HEK293T (cell line): ENCODE results near the gene TRIM44.
A peak's percentile ranks its signal among the peaks of the same experiment; 100 is the strongest.

Experiments used
- CTCF ChIA-PET: fragments of 350-600 bp; formaldehyde crosslinking; extraction: SDS; loops from one replicate; lab custom pipeline; 2021; ENCODE audit warnings: antibody characterized with exemption, inconsistent platforms; lab: Yijun Ruan, JAX
- POLR2A ChIA-PET: fragments of 350-600 bp; formaldehyde crosslinking; extraction: SDS; loops from one replicate; lab custom pipeline; 2020; ENCODE audit warnings: antibody characterized with exemption, inconsistent platforms; lab: Yijun Ruan, JAX
- DNase-seq: peaks from one replicate; pipeline ENCODE4 v3.0.0; 2012; ENCODE audit warnings: mixed read lengths; ENCODE audit errors: extremely low spot score
- ARNT ChIP-seq: fragments of 450-650 bp; IDR thresholded peaks from 2 replicates; pipeline ENCODE4 v1.6.1; 2017; ENCODE audit warnings: mild to moderate bottlenecking
- BHLHE40 ChIP-seq: fragments of 450-650 bp; IDR thresholded peaks from 2 replicates; pipeline ENCODE4 v1.6.1; 2016; ENCODE audit warnings: mild to moderate bottlenecking, moderate library complexity, borderline replicate concordance
- CTBP1 ChIP-seq: fragments of 450-650 bp; IDR thresholded peaks from 2 replicates; pipeline ENCODE4 v1.6.1; 2016; ENCODE audit warnings: borderline replicate concordance
- ELF4 ChIP-seq: fragments of 450-650 bp; IDR thresholded peaks from 2 replicates; pipeline ENCODE4 v1.6.1; 2017; ENCODE audit warnings: antibody characterized with exemption
- FOXA1 ChIP-seq: fragments of 450-650 bp; IDR thresholded peaks from 2 replicates; pipeline ENCODE4 v1.6.1; 2016; ENCODE audit warnings: mild to moderate bottlenecking
- FOXK2 ChIP-seq: fragments of 450-650 bp; IDR thresholded peaks from 2 replicates; pipeline ENCODE4 v1.6.1; 2016; ENCODE audit warnings: mild to moderate bottlenecking
- FOXM1 ChIP-seq: fragments of 450-650 bp; IDR thresholded peaks from 2 replicates; pipeline ENCODE4 v1.6.1; 2017; ENCODE audit warnings: mild to moderate bottlenecking, borderline replicate concordance
- HDGF ChIP-seq: fragments of 450-650 bp; IDR thresholded peaks from 2 replicates; pipeline ENCODE4 v1.6.1; 2017; ENCODE audit warnings: antibody characterized with exemption, borderline replicate concordance
- L3MBTL2 ChIP-seq: fragments of 450-650 bp; conservative IDR thresholded peaks from 2 replicates; pipeline ENCODE4 v1.6.1; 2016; ENCODE audit warnings: mild to moderate bottlenecking
- LEF1 ChIP-seq: fragments of 450-650 bp; IDR thresholded peaks from 2 replicates; pipeline ENCODE4 v1.6.1; 2017; ENCODE audit warnings: mild to moderate bottlenecking, borderline replicate concordance
- NFRKB ChIP-seq: fragments of 450-650 bp; IDR thresholded peaks from 2 replicates; pipeline ENCODE4 v1.6.1; 2016; ENCODE audit warnings: mild to moderate bottlenecking, moderate library complexity
- PKNOX1 ChIP-seq: fragments of 450-650 bp; IDR thresholded peaks from 2 replicates; pipeline ENCODE4 v1.6.1; 2016
- SP1 ChIP-seq: fragments of 450-650 bp; IDR thresholded peaks from 2 replicates; pipeline ENCODE4 v1.6.1; 2017
- SUZ12 ChIP-seq: fragments of 450-650 bp; IDR thresholded peaks from 2 replicates; pipeline ENCODE4 v1.6.1; 2016; ENCODE audit warnings: mild to moderate bottlenecking
- TARDBP ChIP-seq: fragments of 450-650 bp; IDR thresholded peaks from 2 replicates; pipeline ENCODE4 v1.6.1; 2016
- ZNF384 ChIP-seq: fragments of 450-650 bp; IDR thresholded peaks from 2 replicates; pipeline ENCODE4 v1.6.1; 2016

TRIM44 gene

DNA sequence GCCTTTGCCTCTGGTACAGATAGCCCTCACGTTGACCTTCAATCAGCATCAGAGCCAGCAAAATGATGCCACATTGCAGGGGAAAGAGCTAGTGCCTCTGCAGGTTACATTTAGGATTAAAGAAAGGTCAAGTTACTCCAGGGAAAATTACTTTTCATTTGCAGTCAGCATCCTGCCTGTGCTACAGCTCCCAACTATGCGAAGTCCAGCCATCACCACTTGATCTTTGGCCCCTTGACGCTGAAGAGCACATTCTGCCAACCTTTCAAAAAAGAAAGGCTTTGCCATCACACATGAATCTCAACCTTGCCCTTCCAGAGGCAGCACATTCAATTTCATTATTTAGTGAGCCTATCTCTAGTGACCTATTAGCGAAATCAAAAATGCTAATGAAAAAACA, 33.1 kb upstream of the TRIM44 start:
- DNase-seq: no peak
- CTCF ChIA-PET: no interaction called here
- POLR2A ChIA-PET: interaction anchor here (0.9 to 2.5 kb wide), 3 partner anchors 8 to 21 kb away, joined by 3 to 21 read pairs (median 4); partner anchors contain the start of gene FJX1
- TF ChIP-seq PKNOX1: no peak
- TF ChIP-seq SUZ12: no peak
- TF ChIP-seq ZNF384: no peak
- TF ChIP-seq CTBP1: no peak
- no peak for TF ChIP-seq BHLHE40
- TF ChIP-seq FOXA1: no peak
- no peak for TF ChIP-seq ARNT

- DNase-seq: no peak
- CTCF ChIA-PET: no interaction called here
- TF ChIP-seq ARNT (no peak), SP1 (no peak), FOXM1 (no peak), PKNOX1 (no peak), FOXK2 (no peak), L3MBTL2 (no peak), CTBP1 (no peak), FOXA1 (no peak), NFRKB (no peak), ELF4 (no peak), BHLHE40 (no peak), SUZ12 (no peak)
- POLR2A ChIA-PET: interaction anchor here (0.9 to 2.5 kb wide), 2 partner anchors 8 to 11 kb away, joined by 4 to 21 read pairs; partner anchors contain the start of gene FJX1
These were observed 32.7 kb upstream of the TRIM44 start for GRCh38 chr11:35629914-35630313.

DNA sequence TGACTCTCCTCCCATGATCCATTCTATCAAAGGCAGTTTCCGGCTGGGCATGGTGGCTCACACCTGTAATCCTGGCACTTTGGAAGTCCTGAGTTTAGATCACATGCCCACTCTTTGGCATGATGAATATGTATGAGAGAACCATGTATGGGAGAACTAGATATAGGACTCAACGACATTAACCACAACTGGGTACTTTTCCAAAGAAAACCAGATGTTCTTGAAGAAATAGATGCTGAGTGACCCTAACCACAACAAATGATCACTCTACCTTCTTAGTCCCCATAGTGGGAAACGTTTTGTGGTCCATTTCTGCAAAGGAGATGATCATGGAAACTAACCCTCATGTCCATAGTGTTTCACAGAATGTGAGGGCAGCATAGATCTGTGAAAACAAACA, 30.7 kb upstream of the TRIM44 start:
- CTCF ChIA-PET: no interaction called here
- TF ChIP-seq HDGF (no peak), TARDBP (no peak), BHLHE40 (no peak), LEF1 (no peak), SP1 (no peak), ZNF384 (no peak), NFRKB (no peak), ARNT (no peak)
- DNase-seq: no peak
- POLR2A ChIA-PET: interaction anchor here (1.7 kb wide), 1 partner anchor 12 kb away, joined by 12 read pairs; no protein-coding TSS in a partner anchor

GRCh38 chr11:35632301-35632700, 30.3 kb upstream of the TRIM44 start:
- ChIA-PET CTCF (no interaction called here), POLR2A (interaction anchor here (1.7 kb wide), 1 partner anchor 13 kb away, joined by 12 read pairs; no protein-coding TSS in a partner anchor)
- DNase-seq: no peak
- TF ChIP-seq FOXM1: no peak
- no peak for TF ChIP-seq TARDBP
- peak; percentile 46 for TF ChIP-seq PKNOX1
- TF ChIP-seq L3MBTL2: no peak

DNA sequence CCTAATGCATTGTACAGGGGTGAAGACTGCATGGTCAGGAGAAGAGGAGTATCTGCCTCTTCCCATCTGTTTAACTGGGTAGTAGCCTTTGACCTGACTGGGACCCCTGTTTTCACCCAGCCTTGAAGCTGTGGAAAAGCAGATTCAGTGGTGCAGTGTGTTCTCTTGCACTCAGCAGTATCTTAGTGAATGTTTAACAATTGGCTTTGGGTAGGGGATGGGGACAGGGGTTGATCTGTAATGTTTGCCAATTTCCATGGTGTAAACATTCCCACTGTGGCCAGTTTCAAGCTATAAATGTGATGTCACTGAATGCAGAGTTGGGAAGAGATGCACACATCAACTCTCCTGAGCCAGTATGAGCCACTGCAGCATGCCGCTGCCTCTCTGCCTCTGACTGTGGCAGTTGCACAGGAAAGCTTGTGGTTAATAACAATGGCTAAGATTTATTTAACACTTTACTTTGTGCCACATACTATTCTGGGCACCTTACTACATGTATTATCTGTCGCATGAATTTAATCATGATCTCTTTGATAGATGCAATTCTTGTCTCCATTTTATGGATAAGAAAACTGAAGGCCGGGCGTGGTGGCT, 28.6 kb upstream of the TRIM44 start:
- DNase-seq: no peak
- ChIA-PET CTCF (no interaction called here), POLR2A (interaction anchor here (1.3 kb wide), 1 partner anchor 16 kb away, joined by 3 read pairs; no protein-coding TSS in a partner anchor)
- no peak for TF ChIP-seq PKNOX1
- TF ChIP-seq LEF1: no peak
- TF ChIP-seq L3MBTL2: no peak
- no peak for TF ChIP-seq FOXA1
- no peak for TF ChIP-seq FOXM1
- no peak for TF ChIP-seq ARNT
- no peak for TF ChIP-seq HDGF
- no peak for TF ChIP-seq SP1
- no peak for TF ChIP-seq ZNF384
- no peak for TF ChIP-seq CTBP1
- TF ChIP-seq ELF4: no peak
- no peak for TF ChIP-seq TARDBP
- TF ChIP-seq NFRKB: no peak
- no peak for TF ChIP-seq FOXK2
- TF ChIP-seq SUZ12: no peak
- no peak for TF ChIP-seq BHLHE40

- TF ChIP-seq SUZ12 (no peak), L3MBTL2 (no peak)
- POLR2A ChIA-PET: no interaction called here
- CTCF ChIA-PET: no interaction called here
These were observed 26.6 kb upstream of the TRIM44 start for GRCh38 chr11:35635933-35636332.

More at GRCh38 chr11:35635933-35636332, 26.6 kb upstream of the TRIM44 start:
- DNase-seq: no peak
